Parathyroid adenoma (tissue), 2 donors: Measurements from ENCODE around the gene AKAP5.

Source experiments
- H2AFZ ChIP-seq: fragments of 300-600 bp; sonication (generic); one replicate; pipeline ENCODE4 v1.7.0; 2017; ENCODE audit warnings: antibody characterized with exemption, mild to moderate bottlenecking
- H3K27ac ChIP-seq: fragments of 300-600 bp; sonication (generic); one replicate; pipeline ENCODE4 v1.7.0; 2017
- H3K27me3 ChIP-seq: fragments of 300-600 bp; sonication (generic); one replicate; pipeline ENCODE4 v1.7.0; 2017; ENCODE audit warnings: low read length; ENCODE audit not compliant: control insufficient read depth, insufficient read depth
- H3K36me3 ChIP-seq: fragments of 300-600 bp; sonication (generic); one replicate; pipeline ENCODE4 v1.7.0; 2017; ENCODE audit warnings: low read length; ENCODE audit not compliant: control insufficient read depth, insufficient read depth
- H3K4me1 ChIP-seq: fragments of 300-600 bp; sonication (generic); one replicate; pipeline ENCODE4 v1.7.0; 2017; ENCODE audit warnings: control low read depth
- H3K4me2 ChIP-seq: fragments of 300-600 bp; sonication (generic); one replicate; pipeline ENCODE4 v1.7.0; 2017; ENCODE audit warnings: low read length
- H3K4me3 ChIP-seq: fragments of 300-600 bp; sonication (generic); one replicate; pipeline ENCODE4 v1.7.0; 2017; ENCODE audit warnings: low read depth, low read length
- H3K79me2 ChIP-seq: fragments of 300-600 bp; sonication (generic); one replicate; pipeline ENCODE4 v1.7.0; 2017; ENCODE audit warnings: control low read depth
- H3K9ac ChIP-seq: fragments of 300-600 bp; sonication (generic); one replicate; pipeline ENCODE4 v1.7.0; 2017; ENCODE audit warnings: mild to moderate bottlenecking
- H3K9me3 ChIP-seq: fragments of 300-600 bp; sonication (generic); one replicate; pipeline ENCODE4 v1.7.0; 2017; ENCODE audit warnings: low read length; ENCODE audit not compliant: control insufficient read depth
- TF ChIP-seq, protein P1 (sequence below): fragments of 300-600 bp; sonication (generic); IDR thresholded peaks from one replicate; pipeline ENCODE4 v1.7.0; 2017; ENCODE audit warnings: antibody characterized with exemption, mild to moderate bottlenecking
- donor health status: primary hyperparathyroidism.

AKAP5 gene

GRCh38 chr14:64450255-64450654 lies 15.0 kb upstream of the AKAP5 start:
- H3K36me3 ChIP-seq: no peaks in the 10 kb centered on the region
- TF ChIP-seq, protein P1, sequence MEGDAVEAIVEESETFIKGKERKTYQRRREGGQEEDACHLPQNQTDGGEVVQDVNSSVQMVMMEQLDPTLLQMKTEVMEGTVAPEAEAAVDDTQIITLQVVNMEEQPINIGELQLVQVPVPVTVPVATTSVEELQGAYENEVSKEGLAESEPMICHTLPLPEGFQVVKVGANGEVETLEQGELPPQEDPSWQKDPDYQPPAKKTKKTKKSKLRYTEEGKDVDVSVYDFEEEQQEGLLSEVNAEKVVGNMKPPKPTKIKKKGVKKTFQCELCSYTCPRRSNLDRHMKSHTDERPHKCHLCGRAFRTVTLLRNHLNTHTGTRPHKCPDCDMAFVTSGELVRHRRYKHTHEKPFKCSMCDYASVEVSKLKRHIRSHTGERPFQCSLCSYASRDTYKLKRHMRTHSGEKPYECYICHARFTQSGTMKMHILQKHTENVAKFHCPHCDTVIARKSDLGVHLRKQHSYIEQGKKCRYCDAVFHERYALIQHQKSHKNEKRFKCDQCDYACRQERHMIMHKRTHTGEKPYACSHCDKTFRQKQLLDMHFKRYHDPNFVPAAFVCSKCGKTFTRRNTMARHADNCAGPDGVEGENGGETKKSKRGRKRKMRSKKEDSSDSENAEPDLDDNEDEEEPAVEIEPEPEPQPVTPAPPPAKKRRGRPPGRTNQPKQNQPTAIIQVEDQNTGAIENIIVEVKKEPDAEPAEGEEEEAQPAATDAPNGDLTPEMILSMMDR: no peak
- H3K27me3 ChIP-seq: no peaks in the 10 kb centered on the region
- H2AFZ ChIP-seq: no peak overlapping the region
- peaks cover 1% of the 10 kb centered on the region for H3K4me1 ChIP-seq
- no peak overlapping the region for H3K4me3 ChIP-seq
- no peaks in the 10 kb centered on the region for H3K9me3 ChIP-seq
- no peak overlapping the region for H3K27ac ChIP-seq
- no peak overlapping the region for H3K9ac ChIP-seq
- no peaks in the 10 kb centered on the region for H3K79me2 ChIP-seq
- no peak overlapping the region for H3K4me2 ChIP-seq

- H3K79me2 ChIP-seq: no peaks in the 10 kb centered on the region
- H3K4me2 ChIP-seq: no peak overlapping the region
- no peaks in the 10 kb centered on the region for H3K27me3 ChIP-seq
- H3K4me1 ChIP-seq: no peaks in the 10 kb centered on the region
- no peaks in the 10 kb centered on the region for H3K36me3 ChIP-seq
- TF ChIP-seq, protein P1: no peak
- no peaks in the 10 kb centered on the region for H3K9me3 ChIP-seq
- H2AFZ ChIP-seq: no peak overlapping the region
- H3K9ac ChIP-seq: no peak overlapping the region
- no peak overlapping the region for H3K4me3 ChIP-seq
- H3K27ac ChIP-seq: no peak overlapping the region
These were observed 10.6 kb upstream of the AKAP5 start for GRCh38 chr14:64454671-64455070.

- H3K36me3 ChIP-seq: no peaks in the 10 kb centered on the region
- H3K27me3 ChIP-seq: no peaks in the 10 kb centered on the region
- H3K4me2 ChIP-seq: no peak overlapping the region
- no peak overlapping the region for H3K9ac ChIP-seq
- no peak overlapping the region for H2AFZ ChIP-seq
- no peaks in the 10 kb centered on the region for H3K79me2 ChIP-seq
- H3K4me1 ChIP-seq: no peaks in the 10 kb centered on the region
- H3K4me3 ChIP-seq: no peak overlapping the region
- no peak overlapping the region for H3K27ac ChIP-seq
- TF ChIP-seq, protein P1: no peak
- no peaks in the 10 kb centered on the region for H3K9me3 ChIP-seq
These were observed 5.7 kb upstream of the AKAP5 start for GRCh38 chr14:64459405-64460136.

DNA sequence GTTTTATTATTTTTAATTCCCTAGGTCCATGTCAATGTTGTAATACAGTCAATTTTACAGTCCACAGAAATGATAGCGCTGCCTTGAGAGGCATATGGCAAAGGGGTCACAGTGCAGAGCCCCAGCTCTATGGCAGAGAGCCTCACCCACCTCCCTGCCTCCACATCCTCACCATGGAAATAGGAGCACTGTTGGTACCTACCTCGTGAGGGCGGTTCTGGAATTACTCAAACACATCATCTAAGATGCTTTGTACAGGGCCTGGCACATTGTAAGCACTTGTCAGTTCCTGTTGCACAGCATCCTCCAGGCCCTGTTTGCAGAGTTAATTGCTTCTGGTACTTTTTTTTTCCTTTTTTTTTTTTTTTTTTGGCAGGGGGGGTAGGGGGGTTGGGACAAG lies 4.1 kb upstream of the AKAP5 start:
- H3K36me3 ChIP-seq: no peaks in the 10 kb centered on the region
- no peaks in the 10 kb centered on the region for H3K79me2 ChIP-seq
- H3K9ac ChIP-seq: no peak overlapping the region
- no peaks in the 10 kb centered on the region for H3K9me3 ChIP-seq
- no peak overlapping the region for H3K4me2 ChIP-seq
- H3K27ac ChIP-seq: no peak overlapping the region
- no peak overlapping the region for H2AFZ ChIP-seq
- no peak overlapping the region for H3K4me3 ChIP-seq
- no peaks in the 10 kb centered on the region for H3K4me1 ChIP-seq
- TF ChIP-seq, protein P1: no peak
- no peaks in the 10 kb centered on the region for H3K27me3 ChIP-seq

GRCh38 chr14:64463195-64463594 lies 2.1 kb upstream of the AKAP5 start:
- no peak overlapping the region for H3K4me2 ChIP-seq
- TF ChIP-seq, protein P1: no peak
- H2AFZ ChIP-seq: no peak overlapping the region
- H3K27ac ChIP-seq: no peak overlapping the region
- H3K27me3 ChIP-seq: no peaks in the 10 kb centered on the region
- H3K36me3 ChIP-seq: no peaks in the 10 kb centered on the region
- H3K4me1 ChIP-seq: peaks cover 8% of the 10 kb centered on the region
- H3K9ac ChIP-seq: no peak overlapping the region
- H3K79me2 ChIP-seq: no peaks in the 10 kb centered on the region
- no peaks in the 10 kb centered on the region for H3K9me3 ChIP-seq
- no peak overlapping the region for H3K4me3 ChIP-seq
